Sigmoid colon (tissue), 7 donors: ENCODE measurements around the gene MOB3A. TPM values are rescaled to one million over a fixed set of nuclear protein-coding genes. Genes with fewer than 3 reads are reported as not detected.

Source experiments
- DNase-seq: peaks from one replicate; pipeline ENCODE4 v3.0.0-alpha.2; 2019
- H3K27ac ChIP-seq, 4 donors: fragments of 200-600 bp; sonication (generic); one replicate each; pipeline ENCODE4 v1.5.1; 2016 to 2019; ENCODE audit warnings: mild to moderate bottlenecking in 1 of 4
- H3K27me3 ChIP-seq, 3 donors: fragments of 200-600 bp; sonication (generic); one replicate each; pipeline ENCODE4 v1.5.1; 2019; ENCODE audit warnings: mild to moderate bottlenecking in 1 of 3
- H3K36me3 ChIP-seq, 4 donors: fragments of 200-600 bp; sonication (generic); one replicate each; pipeline ENCODE4 v1.5.1; 2016 to 2019
- H3K4me1 ChIP-seq, 4 donors: fragments of 200-600 bp; sonication (generic); one replicate each; pipeline ENCODE4 v1.5.1; 2017 to 2019
- H3K4me3 ChIP-seq, 4 donors: fragments of 200-600 bp; sonication (generic); one replicate each; pipeline ENCODE4 v1.5.1; 2017 to 2019; ENCODE audit warnings: mild to moderate bottlenecking in 2 of 4, moderate library complexity in 1 of 4
- H3K9me3 ChIP-seq, 4 donors: fragments of 200-600 bp in 3 of 4; sonication (generic) in 3 of 4; one replicate each; pipeline versions ENCODE4 v1.5.1 to v1.6.1; 2013 to 2019
- EP300 ChIP-seq, 4 donors: sonication (generic); formaldehyde crosslinking; IDR thresholded peaks; one replicate each; pipeline ENCODE4 v1.6.1; 2017; ENCODE audit warnings: antibody characterized with exemption in 4 of 4
- POLR2A ChIP-seq, 2 donors: fragments of 450-650 bp; IDR thresholded peaks; one replicate each; pipeline ENCODE4 v1.6.1; 2016; ENCODE audit warnings: antibody characterized with exemption in 2 of 2, mild to moderate bottlenecking in 2 of 2, moderate library complexity in 2 of 2
- POLR2AphosphoS5 ChIP-seq, 4 donors: sonication (generic); formaldehyde crosslinking; IDR thresholded peaks; one replicate each; pipeline ENCODE4 v1.6.1; 2017; ENCODE audit warnings: antibody characterized with exemption in 4 of 4
- WGBS, 2 donors: extraction: QIAGEN DNeasy Blood & Tissue Kit; methylation state at CpG; one replicate each; pipeline ENCODE4 v1.1.7; 2013; 5-methylcytosine and 5-hydroxymethylcytosine counted together
- intact Hi-C: fragments of 100-400 bp; cut with DNase I; formaldehyde crosslinking; loops from one replicate; pipeline ENCODE4 v1.15.1; 2023
- polyA plus RNA-seq, 3 donors: library from polyadenylated mRNA; stranded (reverse); fragments of 200-250 nt; gene quantifications; one replicate each; pipeline ENCODE4 v1.2.3, GENCODE V29; 2013
- total RNA-seq, 4 donors: library from RNA; depleted of rRNA; stranded (reverse); fragments of >200 nt; gene quantifications; one replicate each; pipeline ENCODE4 v1.1.0, GENCODE V29; 2016
- TF ChIP-seq, protein P1 (sequence below), 4 experiments: fragments of 450-650 bp in 3 of 4; fragments of 200-600 bp in 1 of 4; IDR thresholded peaks; one replicate each; pipeline ENCODE4 v1.5.1; 2016 to 2019; ENCODE audit warnings: antibody characterized with exemption in 4 of 4, mild to moderate bottlenecking in 3 of 4, moderate library complexity in 2 of 4
- donor health status: healthy with polysubstance abuse.
- donor health status: Bipolar disorder and iron deficiency.
- donor health status: healthy.

Gene MOB3A
- total and polyA plus RNA-seq, 7 donors, result 14.4 to 65.4 (median 28.6) TPM

DNA sequence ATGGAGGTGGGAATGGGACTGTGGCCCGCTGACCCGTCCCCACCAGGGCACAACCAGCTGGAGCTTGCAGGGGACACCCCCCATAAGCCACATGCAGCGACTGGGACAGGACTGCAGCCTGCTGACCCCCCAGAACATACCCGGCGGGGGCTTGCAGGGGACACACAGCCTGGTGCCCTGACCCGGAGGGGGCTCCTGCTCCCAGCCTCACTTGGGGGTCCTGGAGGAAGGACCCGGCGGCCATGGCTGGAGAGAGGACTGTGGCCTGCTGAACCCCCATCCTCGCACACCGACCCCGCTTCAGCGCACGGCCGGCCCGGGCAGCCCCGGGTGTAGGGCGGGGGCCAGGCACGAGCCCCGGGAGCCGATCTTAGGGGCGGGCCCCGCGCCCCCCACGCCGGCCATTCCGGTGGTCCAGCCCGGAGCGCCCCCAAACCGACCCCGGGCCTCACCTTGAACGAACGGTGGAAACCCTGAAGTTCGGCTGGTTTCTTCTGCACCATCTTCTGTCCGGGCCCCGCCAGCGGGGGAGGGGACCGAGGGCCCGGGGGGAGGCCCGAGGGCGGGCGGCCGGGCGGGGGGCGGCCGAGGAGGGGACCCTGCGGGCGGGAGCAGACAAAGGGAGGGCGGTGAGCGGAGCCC is 45.7 kb downstream of the MOB3A start:
- H3K9me3 ChIP-seq, result no peaks in the 10 kb centered on the region
- WGBS, 2 donors, result 1% methylated on average over 49 of the region's 49 CpGs
- H3K4me1 ChIP-seq, result peaks cover 0 to 64% (median 61%) of the 10 kb centered on the region in 4 donors
- H3K36me3 ChIP-seq, result peaks cover 12 to 22% (median 16%) of the 10 kb centered on the region in 4 donors
- TF ChIP-seq POLR2A (IDR thresholded peaks at IDR 0.05) (peak in 1 of 2 donors; percentile 4), POLR2AphosphoS5 (IDR thresholded peaks at IDR 0.05) (no peak)
- intact Hi-C loops, result no loop called here
- DNase-seq, result no peak
- no peaks in the 10 kb centered on the region for H3K27me3 ChIP-seq
- H3K27ac ChIP-seq, result peak overlapping the region; percentile 91 to 99 (median 96)
- peak overlapping the region; percentile 76 to 100 (median 89) for H3K4me3 ChIP-seq

GRCh38 chr19:2049741-2050348 is 46.3 kb downstream of the MOB3A start:
- H3K27me3 ChIP-seq, result no peaks in the 10 kb centered on the region
- peak overlapping the region; percentile 91 to 99 (median 96) for H3K27ac ChIP-seq
- peak; percentile 95 for DNase-seq
- H3K4me1 ChIP-seq, result peaks cover 0 to 66% (median 62%) of the 10 kb centered on the region in 4 donors
- peak overlapping the region; percentile 76 to 100 (median 89) for H3K4me3 ChIP-seq
- intact Hi-C loops, result no loop called here
- 0 to 1% methylated on average over 16 of the region's 16 CpGs for WGBS, 2 donors
- TF ChIP-seq POLR2A (IDR thresholded peaks at IDR 0.05) (peak; percentile 49 to 56), POLR2AphosphoS5 (IDR thresholded peaks at IDR 0.05) (peak; percentile 82 to 88 (median 84)), EP300 (IDR thresholded peaks at IDR 0.05) (no peak)
- TF ChIP-seq, protein P1, sequence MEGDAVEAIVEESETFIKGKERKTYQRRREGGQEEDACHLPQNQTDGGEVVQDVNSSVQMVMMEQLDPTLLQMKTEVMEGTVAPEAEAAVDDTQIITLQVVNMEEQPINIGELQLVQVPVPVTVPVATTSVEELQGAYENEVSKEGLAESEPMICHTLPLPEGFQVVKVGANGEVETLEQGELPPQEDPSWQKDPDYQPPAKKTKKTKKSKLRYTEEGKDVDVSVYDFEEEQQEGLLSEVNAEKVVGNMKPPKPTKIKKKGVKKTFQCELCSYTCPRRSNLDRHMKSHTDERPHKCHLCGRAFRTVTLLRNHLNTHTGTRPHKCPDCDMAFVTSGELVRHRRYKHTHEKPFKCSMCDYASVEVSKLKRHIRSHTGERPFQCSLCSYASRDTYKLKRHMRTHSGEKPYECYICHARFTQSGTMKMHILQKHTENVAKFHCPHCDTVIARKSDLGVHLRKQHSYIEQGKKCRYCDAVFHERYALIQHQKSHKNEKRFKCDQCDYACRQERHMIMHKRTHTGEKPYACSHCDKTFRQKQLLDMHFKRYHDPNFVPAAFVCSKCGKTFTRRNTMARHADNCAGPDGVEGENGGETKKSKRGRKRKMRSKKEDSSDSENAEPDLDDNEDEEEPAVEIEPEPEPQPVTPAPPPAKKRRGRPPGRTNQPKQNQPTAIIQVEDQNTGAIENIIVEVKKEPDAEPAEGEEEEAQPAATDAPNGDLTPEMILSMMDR (IDR thresholded peaks at IDR 0.05), result no peak
- H3K36me3 ChIP-seq, result peaks cover 18 to 28% (median 20%) of the 10 kb centered on the region in 4 donors
- no peaks in the 10 kb centered on the region for H3K9me3 ChIP-seq

DNA sequence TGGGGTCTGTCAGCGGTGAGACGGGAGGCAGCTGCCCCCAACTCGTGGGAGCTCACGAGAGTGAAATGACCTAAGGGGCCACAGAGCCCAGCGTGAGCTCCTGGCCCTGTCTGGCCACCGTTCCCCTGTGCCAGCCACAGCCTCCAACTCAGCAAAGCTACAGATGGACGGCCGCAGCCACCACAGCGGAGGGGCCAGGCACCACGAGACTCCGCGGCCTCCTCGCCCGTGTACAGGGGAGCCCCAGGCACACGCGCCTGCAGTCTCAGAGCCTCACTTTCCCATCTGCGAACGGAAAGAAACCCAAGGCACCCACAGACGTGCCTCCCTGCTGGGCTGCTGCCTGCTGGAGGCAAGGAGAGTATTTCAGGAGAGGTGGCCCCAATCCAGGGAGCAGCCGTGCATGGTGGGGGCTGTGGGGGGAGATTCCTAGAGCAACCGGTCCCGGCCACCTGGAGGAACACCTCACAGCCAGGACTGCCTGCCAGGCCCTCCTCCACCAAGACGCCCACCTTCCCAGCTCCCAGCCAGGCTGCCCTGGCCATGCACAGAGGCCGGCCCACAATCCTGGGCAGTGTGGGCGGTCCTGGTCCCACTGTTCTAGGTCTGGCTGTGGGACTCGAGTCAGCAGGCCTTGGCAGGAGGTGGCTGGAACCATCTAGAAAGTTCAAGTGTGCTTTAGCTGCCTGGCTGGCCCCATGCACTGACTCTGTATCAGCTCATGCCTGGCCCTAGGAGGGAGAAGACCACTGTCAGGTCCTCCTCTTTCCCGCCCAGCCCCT is 47.0 kb downstream of the MOB3A start:
- Histone ChIP-seq H3K9me3 (no peaks in the 10 kb centered on the region), H3K27ac (peak overlapping the region; percentile 91 to 99 (median 96)), H3K4me1 (peaks cover 0 to 68% (median 67%) of the 10 kb centered on the region in 4 donors), H3K27me3 (no peaks in the 10 kb centered on the region), H3K4me3 (peak overlapping the region; percentile 76 to 100 (median 89)), H3K36me3 (peaks cover 20 to 33% (median 22%) of the 10 kb centered on the region in 4 donors)
- DNase-seq, result peak; percentile 81
- intact Hi-C loops, result no loop called here
- WGBS, 2 donors, result 33 to 66% methylated on average over 27 of the region's 27 CpGs
- TF ChIP-seq POLR2AphosphoS5 (IDR thresholded peaks at IDR 0.05) (peak in 1 of 4 donors; percentile 3), POLR2A (IDR thresholded peaks at IDR 0.05) (no peak), EP300 (IDR thresholded peaks at IDR 0.05) (no peak)
- TF ChIP-seq, protein P1 (IDR thresholded peaks at IDR 0.05), result no peak

DNA sequence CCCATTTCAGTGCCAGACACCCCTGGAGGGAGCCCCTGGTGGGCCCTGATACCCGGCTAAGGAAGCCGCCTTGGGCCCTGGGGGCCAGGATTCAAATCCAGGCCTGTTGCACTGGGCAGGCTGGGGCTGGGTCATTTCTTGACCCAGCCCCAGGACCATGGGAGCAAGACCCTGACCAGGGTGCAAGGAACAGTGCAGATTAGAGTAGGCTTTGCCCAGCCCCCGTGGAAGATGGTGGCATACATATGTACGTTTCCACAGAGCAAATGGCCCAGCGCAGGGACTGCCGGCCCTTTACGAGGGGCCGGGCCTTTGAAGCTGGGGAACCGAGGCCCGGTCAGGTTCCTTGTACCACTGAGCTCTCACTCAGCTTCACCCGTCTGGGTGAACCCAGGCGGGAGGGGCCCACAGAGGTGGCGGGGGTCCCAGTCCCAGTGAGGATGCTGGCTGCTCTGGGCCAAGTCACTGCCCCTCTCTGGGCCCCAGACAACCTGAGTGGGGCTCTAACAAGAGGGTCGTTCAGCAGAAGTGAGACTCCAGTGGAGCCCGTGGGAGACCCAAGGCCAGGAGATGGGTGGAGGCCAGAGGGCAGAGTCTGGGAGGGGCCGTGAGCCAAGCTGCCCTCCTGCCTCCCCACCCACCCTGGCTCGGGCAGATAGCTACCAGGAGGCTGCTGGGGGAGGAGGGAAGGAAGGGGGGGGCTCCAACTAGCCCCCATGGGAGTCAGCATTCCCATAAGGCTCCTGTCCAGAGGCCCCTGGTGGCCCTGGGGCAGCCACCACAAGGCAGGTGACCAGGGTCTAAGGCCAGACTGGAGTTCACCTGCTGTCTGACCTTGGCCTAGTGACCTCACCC is 47.8 kb downstream of the MOB3A start:
- DNase-seq, result peak; percentile 65
- Histone ChIP-seq H3K36me3 (peaks cover 20 to 34% (median 22%) of the 10 kb centered on the region in 4 donors), H3K27me3 (no peaks in the 10 kb centered on the region), H3K27ac (peak overlapping the region; percentile 91 to 99 (median 96)), H3K9me3 (no peaks in the 10 kb centered on the region), H3K4me3 (peak overlapping the region; percentile 76 to 100 (median 89)), H3K4me1 (peaks cover 0 to 76% (median 74%) of the 10 kb centered on the region in 4 donors)
- intact Hi-C loops, result no loop called here
- no peak for TF ChIP-seq POLR2A (IDR thresholded peaks at IDR 0.05)
- no peak for TF ChIP-seq EP300 (IDR thresholded peaks at IDR 0.05)
- TF ChIP-seq, protein P1 (IDR thresholded peaks at IDR 0.05), result no peak
- TF ChIP-seq POLR2AphosphoS5 (IDR thresholded peaks at IDR 0.05), result no peak
- WGBS, 2 donors, result 50 to 78% methylated on average over 17 of the region's 17 CpGs
